Measurements from ENCODE around the gene DPH2.
A peak's percentile ranks its signal among the peaks of the same experiment; 100 is the strongest.

Gene DPH2, protein sequence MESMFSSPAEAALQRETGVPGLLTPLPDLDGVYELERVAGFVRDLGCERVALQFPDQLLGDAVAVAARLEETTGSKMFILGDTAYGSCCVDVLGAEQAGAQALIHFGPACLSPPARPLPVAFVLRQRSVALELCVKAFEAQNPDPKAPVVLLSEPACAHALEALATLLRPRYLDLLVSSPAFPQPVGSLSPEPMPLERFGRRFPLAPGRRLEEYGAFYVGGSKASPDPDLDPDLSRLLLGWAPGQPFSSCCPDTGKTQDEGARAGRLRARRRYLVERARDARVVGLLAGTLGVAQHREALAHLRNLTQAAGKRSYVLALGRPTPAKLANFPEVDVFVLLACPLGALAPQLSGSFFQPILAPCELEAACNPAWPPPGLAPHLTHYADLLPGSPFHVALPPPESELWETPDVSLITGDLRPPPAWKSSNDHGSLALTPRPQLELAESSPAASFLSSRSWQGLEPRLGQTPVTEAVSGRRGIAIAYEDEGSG

GRCh38 chr1:43969746-43970466 is at the start of gene DPH2:
DPH2 (plus strand) TSS chr1:43970010; CDS start chr1:43970176, 166 bp downstream.
- DNase-seq, result peak; percentile 99

GRCh38 chr1:43921022-43921421 is 48.8 kb upstream of the DPH2 start:
- no peak for DNase-seq

GRCh38 chr1:43924516-43924915 is 45.3 kb upstream of the DPH2 start:
- no peak for DNase-seq

GRCh38 chr1:43925846-43926245 is 44.0 kb upstream of the DPH2 start:
- DNase-seq, result no peak

DNA sequence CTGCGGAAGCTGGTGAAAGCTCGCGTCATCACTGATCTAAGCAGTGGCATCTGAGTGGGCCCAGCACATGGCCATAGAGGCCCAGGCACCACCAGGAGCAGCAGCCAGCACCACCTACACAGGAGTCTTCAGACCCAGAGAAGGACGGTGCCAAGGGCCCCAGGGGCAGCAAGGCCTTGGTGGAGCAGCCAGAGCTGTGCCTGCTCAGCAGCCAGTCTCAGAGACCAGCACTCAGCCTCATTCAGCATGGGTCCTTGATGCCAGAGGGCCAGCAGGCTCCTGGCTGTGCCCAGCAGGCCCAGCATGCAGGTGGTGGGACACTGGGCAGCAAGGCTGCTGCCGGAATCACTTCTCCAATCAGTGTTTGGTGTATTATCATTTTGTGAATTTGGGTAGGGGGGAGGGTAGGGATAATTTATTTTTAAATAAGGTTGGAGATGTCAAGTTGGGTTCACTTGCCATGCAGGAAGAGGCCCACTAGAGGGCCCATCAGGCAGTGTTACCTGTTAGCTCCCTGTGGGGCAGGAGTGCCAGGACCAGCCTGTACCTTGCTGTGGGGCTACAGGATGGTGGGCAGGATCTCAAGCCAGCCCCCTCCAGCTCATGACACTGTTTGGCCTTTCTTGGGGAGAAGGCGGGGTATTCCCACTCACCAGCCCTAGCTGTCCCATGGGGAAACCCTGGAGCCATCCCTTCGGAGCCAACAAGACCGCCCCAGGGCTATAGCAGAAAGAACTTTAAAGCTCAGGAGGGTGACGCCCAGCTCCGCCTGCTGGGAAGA is 39.5 kb upstream of the DPH2 start:
- peak; percentile 53 for DNase-seq

DNA sequence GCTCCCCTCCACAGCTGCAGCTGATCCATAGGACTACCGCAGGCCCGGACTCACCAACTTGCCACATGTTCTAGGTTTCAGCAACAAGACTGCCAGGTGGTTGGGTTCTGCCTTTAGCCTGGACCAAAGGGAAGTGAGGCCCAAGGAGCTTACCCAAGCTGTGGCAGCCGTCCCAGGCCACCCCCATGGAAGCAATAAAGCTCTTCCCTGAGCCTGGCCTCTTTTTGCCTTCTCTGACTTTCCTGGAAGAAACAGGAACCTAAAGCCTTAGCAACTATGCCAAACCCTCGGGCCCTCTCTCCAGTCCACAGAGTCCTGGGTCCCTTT is 38.9 kb upstream of the DPH2 start:
- DNase-seq, result no peak

DNA sequence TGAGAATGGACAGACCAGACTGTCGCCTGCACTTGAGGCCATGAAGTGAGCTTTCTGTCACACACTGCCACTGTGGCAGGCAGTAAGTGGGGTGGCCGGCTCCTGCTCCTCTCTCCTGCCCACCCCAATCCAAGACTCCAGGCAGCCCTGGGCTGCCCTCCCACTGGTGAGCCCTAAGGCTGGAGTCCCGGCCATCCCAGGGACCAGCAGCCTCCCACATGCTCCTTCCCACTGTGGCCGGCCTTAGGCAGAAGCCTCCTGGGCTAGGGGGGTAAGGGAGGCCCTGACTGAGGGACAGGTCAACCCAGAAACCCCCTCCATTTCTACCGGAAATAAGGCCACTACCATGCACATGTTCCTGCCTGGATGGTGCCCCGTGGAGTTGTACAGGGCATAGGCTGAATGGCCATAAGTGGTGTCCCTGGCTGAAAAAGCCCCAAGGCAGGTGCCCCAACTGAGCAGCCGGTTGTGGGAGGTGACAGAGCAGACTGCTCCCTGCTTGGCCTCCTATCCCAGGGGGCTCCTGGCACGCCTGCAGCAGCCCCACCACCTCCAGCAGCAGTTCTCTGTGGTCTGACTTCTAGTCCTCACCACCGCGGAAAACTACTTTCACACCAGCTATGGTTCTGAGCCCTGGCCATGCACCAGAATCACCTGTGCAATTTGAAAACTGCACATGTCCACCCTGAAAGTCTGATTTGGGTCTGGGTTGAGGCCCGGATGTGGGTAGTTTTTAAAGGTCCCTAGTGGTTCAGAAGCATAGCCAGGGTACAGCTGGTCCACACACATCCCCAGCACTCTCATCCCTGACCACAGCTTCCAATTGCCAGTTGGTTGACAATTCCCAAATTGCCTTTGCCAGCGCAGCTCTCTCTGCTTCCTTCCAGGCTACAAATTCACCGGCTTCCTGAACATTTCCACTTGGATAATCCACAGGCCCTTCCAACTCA is 37.8 kb upstream of the DPH2 start:
- no peak for DNase-seq

DNA sequence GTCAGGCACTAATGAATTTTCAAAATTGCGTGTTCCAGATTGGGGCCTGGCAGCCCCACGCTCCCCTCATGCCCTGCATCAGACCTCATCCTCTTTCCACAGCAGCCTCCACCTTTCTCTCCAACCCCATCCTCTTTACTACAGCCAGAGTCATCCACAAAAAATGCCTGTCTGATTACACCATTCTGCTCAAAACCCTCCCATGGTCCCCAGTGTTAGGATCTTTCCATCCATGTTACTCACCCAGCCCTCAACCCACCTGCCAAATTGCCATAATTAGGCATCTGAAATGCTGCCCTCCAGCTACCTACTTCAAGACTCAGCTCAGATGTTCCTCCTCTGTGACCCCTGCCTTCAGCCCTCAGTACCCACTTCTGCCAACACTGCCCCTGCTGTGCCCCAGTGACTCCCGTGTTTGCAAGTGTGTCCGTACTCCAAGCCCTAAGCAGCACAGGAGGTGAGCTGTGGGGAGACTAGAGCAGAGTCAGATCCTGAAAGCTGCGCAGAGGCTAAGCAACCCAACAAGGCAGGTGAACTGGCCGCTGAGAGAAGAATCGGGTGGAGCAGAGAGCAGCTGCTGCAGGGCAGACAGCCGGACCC is 36.9 kb upstream of the DPH2 start:
- no peak for DNase-seq

DNA sequence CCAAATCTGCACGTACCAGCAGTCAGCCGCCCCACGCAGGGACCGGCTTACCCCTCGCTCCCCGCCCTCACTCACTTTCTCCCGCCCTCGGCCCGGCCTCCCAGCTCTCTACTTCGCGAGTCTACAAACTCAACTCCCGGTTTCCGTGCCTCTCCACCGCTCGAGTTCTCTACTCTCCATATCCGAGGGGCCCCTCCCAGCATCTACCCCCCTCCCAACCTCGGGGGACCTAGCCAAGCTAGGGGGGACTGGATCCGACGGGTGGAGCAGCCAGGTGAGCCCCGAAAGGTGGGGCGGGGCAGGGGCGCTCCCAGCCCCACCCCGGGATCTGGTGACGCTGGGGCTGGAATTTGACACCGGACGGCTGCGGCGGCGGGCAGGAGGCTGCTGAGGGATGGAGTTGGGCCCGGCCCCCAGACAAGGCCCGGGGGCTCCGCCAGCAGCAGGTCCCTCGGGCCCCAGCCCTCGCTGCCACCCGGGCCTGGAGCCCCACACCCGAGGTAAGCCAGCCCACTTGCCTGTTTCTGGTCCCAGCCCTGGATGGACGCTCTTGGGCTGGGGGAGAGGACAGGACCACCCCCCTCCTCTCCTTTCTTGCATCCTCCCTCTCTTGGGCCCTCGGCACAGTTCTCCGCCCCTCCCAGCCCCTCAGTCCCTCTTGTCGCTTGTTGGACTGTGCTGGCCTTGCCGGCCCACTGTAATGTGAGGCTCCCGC is 36.3 kb upstream of the DPH2 start, which contains the start of gene ARTN:
TSS of gene ARTN (plus strand) at position 416 of the 715 bp plus-strand sequence. CDS start 1,856 bp downstream, outside the sequence.
- DNase-seq, result no peak

DNA sequence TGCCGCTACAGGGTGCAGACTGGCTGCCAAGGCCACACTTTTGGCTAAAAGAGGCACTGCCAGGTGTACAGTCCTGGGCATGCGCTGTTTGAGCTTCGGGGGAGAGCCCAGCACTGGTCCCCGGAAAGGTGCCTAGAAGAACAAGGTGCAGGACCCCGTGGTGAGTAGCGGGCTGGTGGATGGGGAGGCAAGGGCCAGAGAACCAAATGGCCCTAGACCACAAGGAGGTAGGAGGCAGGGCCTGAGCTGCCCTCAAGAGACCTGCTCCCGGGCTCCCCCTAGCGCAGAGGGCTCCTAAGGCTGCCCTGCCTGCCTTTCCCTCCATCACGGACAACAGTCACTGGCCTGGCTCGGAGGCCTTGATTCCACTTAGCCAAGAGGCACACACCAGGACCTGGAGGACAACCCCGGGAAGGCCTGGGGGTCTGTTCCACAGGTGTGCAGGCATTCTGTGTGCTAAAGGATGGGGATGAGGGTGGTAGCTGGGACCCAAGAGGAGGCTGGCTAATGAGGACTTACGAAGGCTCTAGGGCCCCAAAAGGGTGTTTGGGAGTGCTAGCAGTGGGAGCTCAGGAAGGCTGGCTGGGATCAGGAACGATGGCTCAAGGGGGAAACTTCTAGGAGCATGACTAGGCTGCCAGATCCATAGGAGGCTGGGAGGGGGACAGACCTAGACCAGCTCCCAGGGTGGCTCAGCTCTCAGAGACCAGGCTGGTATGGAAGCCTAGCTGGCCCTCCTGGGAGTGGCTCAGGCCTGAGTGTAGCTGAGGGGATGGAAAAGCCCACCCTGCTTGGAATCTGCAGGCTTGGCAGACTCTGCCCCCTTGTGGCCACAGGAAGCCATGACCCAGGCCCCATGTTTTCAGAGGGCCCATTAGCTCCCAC is 35.5 kb upstream of the DPH2 start:
- peak; percentile 85 for DNase-seq

GRCh38 chr1:43934986-43935324 is 34.9 kb upstream of the DPH2 start:
- DNase-seq, result no peak

DNA sequence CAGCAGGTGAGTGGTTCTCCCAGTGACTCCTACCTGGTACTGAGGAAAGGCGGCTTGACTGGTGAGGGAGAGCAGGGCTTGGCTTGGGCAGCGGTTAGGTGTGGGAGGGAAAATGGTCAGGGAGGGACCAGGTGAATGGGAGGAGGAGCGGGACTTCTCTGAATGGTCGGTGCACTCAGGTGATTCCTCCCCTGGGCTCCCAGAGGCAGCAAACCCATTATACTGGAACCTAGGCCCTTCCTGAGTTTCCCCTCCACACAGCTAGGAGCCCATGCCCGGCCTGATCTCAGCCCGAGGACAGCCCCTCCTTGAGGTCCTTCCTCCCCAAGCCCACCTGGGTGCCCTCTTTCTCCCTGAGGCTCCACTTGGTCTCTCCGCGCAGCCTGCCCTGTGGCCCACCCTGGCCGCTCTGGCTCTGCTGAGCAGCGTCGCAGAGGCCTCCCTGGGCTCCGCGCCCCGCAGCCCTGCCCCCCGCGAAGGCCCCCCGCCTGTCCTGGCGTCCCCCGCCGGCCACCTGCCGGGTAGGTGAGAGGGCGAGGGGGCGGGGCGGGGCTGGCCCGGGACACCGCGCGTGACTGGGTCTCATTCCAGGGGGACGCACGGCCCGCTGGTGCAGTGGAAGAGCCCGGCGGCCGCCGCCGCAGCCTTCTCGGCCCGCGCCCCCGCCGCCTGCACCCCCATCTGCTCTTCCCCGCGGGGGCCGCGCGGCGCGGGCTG is 33.9 kb upstream of the DPH2 start:
- no peak for DNase-seq

- DNase-seq, result no peak
Observed at GRCh38 chr1:43936431-43937151, 33.2 kb upstream of the DPH2 start.

DNA sequence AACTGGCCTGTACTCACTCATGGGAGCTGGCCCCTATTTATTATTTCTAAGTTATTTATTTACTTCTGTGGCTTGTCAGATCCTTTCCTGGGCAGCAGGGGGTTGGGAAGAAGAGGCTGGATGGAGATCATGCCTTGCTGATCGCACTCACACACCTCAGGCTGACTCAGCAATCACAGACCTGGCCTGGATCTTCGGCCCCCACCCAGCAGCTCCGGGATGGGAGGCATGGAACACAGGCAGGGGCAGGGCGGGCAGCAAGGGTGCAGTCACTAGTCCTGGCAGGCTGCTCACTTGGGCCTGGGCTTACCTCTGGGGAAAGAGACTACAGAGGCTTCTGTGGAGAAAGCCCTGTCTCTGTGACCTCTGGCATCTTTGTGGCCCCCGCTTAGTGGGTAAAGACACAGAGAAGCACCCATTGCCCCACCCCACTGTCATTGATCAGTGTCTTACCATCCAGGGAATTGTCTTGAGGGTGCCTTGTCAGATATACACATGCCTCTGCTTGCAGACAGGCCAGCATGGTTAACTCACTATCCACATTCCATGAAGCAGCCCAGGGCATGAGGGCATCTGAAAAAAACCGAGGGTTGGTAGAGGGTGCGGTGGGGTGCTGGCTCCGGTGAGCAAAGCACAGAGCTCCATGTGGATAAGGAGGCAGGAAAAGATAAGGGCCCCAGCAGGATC is 32.5 kb upstream of the DPH2 start:
- no peak for DNase-seq

DNA sequence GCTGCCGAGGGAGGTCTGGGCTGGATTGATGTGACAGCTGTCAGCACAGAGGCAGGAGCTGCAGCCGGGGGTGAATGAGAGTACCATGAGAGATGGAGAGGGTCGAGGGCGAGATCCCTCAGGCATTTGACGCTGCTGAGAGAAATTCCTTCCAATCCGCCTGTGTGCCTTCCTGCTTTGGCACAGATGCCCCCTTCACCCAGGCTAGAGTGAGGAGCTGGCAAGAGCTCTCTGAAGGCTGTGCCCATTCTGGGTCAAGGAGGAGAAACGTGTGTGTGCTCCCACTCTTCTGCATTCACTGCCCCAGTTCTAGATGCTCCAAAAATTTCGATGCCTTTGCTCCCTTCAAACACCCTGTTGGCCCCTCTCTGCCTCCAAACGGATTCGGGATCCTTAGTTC is 31.4 kb upstream of the DPH2 start:
- DNase-seq, result no peak

- no peak for DNase-seq
Observed at GRCh38 chr1:43938892-43939587, 30.8 kb upstream of the DPH2 start.

GRCh38 chr1:43942411-43942810 is 27.4 kb upstream of the DPH2 start:
- DNase-seq, result no peak

Measured in RPMI8226 (cell line).